Measurements from ENCODE around the gene C11orf54.
A peak's percentile ranks its signal among the peaks of the same experiment; 100 is the strongest.

The C11orf54 gene

DNA sequence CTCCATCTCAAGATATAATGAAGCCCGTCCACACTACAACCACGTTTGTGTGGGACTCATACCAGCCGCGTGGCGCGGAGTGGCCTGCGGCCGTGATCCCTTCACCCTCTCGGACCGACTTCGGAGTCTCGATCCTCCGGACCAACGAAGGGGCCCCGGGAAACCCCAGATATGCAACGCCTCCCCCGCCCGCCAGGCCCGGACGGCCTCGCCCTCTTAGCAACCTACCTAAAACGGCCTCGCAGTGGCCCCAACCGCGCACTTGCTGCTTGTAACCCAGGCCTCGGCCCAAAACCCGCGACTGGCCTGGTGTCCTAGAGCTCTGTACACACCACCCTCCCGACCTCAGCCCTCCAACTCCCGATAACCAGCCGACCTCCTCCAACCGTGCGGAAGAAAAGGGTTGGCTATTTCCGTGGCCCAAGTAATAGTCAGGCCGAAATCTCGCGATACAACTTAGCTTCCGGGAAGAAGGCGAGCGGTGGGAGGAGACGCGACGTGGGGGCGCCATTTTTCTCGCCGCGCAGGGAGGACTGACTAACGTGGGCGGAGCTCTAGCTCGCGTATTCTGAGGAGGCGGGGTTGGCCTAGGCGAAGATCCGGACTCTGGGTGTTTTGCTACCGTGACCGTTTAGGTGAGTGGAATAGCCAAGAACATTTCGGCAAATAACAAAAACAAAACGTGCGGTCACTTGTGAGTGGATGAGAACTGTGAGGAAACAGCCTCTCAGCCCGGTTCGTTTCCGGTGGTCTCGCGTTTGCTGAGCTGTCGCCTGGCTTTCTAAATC, at the start of gene C11orf54, which contains the start of gene TAF1D:
Gene C11orf54 (plus strand): TSS at position 579 of the 788 bp plus-strand sequence. CDS start 5,722 bp downstream, outside the sequence.
Gene TAF1D (minus strand): TSS at position 402 of the 788 bp plus-strand sequence. CDS start 2,191 bp downstream, outside the sequence.
- DNase-seq (ENCODE audit: low read depth in 2 of 2) = peak; percentile 93 to 95

DNA sequence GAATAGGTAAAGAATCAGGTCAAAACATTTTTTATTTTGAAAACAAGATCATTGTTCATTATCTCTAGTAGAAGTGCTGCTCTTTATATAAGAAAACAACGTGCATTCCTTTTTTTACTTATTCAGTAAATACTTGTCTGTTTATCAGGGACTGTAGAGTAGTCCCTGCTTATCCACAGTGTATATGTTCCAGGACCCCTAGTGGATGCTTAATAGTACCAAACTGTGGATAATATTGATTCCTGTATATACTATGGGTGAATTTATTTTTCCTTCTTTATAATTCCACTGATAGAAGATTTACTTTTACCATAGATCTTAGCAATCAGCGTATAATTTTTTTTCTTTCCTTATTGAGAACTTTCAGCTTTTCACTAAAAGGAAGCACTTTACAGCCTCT, 47.4 kb upstream of the C11orf54 start:
- no peak for DNase-seq (ENCODE audit: low read depth in 2 of 2)

- no peak for DNase-seq (ENCODE audit: low read depth in 2 of 2)
These were observed 46.9 kb upstream of the C11orf54 start for GRCh38 chr11:93694557-93694956.

DNA sequence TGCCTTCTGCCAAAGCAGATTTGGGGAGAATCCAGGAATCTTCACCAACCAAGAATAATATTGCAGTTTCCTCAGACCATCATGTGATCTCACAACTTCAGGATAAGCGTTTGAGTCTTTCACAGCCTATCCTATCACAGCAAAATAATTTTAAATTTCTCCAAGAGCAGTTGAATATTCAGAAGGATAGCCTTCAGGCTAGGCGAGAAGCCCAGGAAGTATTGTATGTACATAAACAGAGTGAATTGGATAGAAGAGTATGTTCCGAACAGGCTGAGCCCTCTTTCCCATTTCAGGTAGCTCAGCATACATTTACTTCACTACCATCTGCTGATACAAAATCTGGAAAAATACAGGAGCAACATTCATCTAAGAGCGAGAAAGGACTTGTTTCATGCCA, 43.9 kb upstream of the C11orf54 start:
- DNase-seq (ENCODE audit: low read depth in 2 of 2) = no peak

- no peak for DNase-seq (ENCODE audit: low read depth in 2 of 2)
These were observed 40.6 kb upstream of the C11orf54 start for GRCh38 chr11:93700830-93701229.

DNA sequence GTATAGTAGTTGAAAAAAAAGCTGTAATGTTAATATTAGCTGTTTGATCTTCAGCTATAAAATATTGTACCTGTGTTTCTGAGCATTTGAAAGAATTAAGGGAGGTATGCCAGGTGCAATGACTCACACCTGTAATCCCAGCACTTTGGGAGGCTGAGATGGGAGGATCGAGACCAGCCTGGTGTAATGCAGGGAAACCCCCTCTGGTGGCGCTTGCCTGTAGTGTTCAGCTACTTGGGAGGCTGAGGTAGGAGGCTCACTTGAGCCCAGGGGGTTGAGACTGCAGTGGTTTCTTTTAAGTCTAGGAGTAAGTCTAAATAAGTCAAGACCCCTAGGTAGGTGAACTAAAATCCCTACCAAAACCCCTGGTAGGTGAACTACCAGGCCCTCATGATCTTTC, 37.2 kb upstream of the C11orf54 start:
- DNase-seq (ENCODE audit: low read depth in 2 of 2) = no peak

- DNase-seq (ENCODE audit: low read depth in 2 of 2) = no peak
These were observed 31.2 kb upstream of the C11orf54 start for GRCh38 chr11:93710239-93710638.

DNA sequence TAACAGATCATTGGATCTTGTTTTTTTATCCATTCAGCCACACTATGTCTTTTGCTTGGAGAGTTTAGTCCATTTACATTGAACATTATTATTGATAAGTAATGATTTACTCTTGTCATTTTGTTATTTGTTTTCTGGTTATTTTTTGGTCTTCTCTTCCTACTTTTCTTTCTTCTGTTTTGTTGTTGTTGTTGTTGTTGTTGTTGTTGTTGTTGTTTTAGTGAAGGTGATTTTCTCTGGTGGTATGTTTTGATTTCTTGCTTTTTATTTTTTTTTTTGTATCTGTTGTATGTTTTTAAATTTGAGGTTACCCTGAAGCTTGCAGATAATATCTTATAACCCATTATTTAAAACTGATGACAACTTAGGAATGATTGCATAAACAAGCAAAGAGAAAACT, 28.8 kb upstream of the C11orf54 start:
- DNase-seq (ENCODE audit: low read depth in 2 of 2) = no peak

- DNase-seq (ENCODE audit: low read depth in 2 of 2) = no peak
These were observed 25.6 kb upstream of the C11orf54 start for GRCh38 chr11:93715797-93716396.

DNA sequence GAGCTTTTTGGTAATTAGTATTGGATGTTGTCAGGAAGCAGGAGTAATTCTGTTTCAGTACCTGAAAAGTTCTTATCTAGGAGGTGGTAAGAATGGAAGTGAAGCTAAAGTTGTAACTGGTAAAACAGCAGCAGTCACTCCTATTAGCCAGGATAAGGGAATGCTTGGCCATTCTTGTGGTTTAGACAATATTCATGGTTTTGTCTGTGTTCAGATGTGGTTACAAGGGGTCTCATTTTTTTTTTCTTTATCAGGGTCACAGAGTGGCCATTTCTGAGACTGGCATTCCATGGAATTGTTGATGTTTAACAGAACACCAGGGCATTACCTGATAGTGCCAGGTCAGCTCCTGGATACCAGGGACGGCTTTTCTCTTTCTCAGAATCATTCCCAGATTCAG, 24.0 kb upstream of the C11orf54 start:
- no peak for DNase-seq (ENCODE audit: low read depth in 2 of 2)

GRCh38 chr11:93718057-93718563, 23.4 kb upstream of the C11orf54 start:
- no peak for DNase-seq (ENCODE audit: low read depth in 2 of 2)

- no peak for DNase-seq (ENCODE audit: low read depth in 2 of 2)
These were observed 22.2 kb upstream of the C11orf54 start for GRCh38 chr11:93719310-93719709.

- DNase-seq (ENCODE audit: low read depth in 2 of 2) = no peak
These were observed 20.9 kb upstream of the C11orf54 start for GRCh38 chr11:93720522-93720921.

DNA sequence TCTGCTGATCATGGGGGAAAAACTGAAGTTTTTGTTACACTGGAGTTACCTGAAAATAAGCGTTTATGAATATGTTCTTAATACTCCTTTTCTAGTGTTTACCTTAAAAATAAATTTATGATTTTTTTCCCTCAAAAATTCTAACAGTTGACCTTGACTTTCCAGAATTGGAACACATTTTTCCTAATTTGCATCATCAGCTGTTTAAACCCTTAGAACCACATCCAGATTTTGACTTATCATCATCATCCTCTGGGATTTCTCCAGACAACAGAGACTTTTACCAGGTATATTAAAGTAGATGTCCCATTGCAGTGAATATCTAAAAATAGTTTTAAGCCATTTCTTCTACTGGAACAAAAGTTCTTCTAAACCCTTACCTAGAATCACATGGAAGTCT, 17.4 kb upstream of the C11orf54 start:
- DNase-seq (ENCODE audit: low read depth in 2 of 2) = no peak

GRCh38 chr11:93727985-93728791, 13.3 kb upstream of the C11orf54 start:
- DNase-seq (ENCODE audit: low read depth in 2 of 2) = no peak

- DNase-seq (ENCODE audit: low read depth in 2 of 2) = no peak
These were observed 12.7 kb upstream of the C11orf54 start for GRCh38 chr11:93728792-93729128.

DNA sequence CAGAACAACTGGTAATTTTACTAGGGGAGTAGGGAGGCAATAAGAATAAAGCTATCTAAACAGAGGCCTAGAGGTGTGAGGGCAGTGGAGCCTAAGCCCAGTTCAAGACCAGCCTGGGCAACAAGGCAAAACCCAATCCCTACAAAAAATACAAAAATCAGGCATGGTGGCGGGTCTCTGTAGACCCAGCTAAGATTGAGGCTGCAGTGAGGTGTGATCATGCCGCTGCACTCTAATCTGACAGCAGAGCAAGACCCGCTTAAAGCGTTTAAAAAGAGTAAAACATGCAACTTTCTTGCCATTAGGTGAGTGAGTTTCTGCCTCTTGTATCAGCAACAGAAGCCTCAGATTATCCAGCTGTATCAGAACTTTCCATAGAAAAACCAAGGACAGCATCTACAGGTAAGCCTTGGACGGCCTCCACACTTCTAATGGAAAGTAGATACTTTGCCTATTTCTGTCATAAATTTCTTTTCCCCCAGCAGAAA, 12.3 kb upstream of the C11orf54 start:
- no peak for DNase-seq (ENCODE audit: low read depth in 2 of 2)

- no peak for DNase-seq (ENCODE audit: low read depth in 2 of 2)
These were observed 11.1 kb upstream of the C11orf54 start for GRCh38 chr11:93730108-93731107.

- DNase-seq (ENCODE audit: low read depth in 2 of 2) = no peak
These were observed 9.1 kb upstream of the C11orf54 start for GRCh38 chr11:93732237-93732892.

- DNase-seq (ENCODE audit: low read depth in 2 of 2) = no peak
These were observed 8.0 kb upstream of the C11orf54 start for GRCh38 chr11:93733474-93733873.
